H54 (cell line): ENCODE data around the gene ZNF335.

Experiments
- DNase-seq: peaks from one replicate; pipeline ENCODE4 v3.0.0; 2011; ENCODE audit warnings: low spot score, mixed read lengths; ENCODE audit not compliant: insufficient read length
- FAIRE-seq: peaks from 3 replicates; lab custom pipeline; 2011; peaks lifted over from hg19 to GRCh38; lab: Jason Lieb, UNC
- POLR2A ChIP-seq: IDR thresholded peaks from 2 replicates; pipeline ENCODE4 v1.6.1; 2011; ENCODE audit warnings: low read depth, mild to moderate bottlenecking, low read length

Gene ZNF335

GRCh38 chr20:45971425-45971674 lies 653 bp downstream of the ZNF335 start:
- TF ChIP-seq POLR2A: no peak
- DNase-seq (no peak), FAIRE-seq (no peak)

DNA sequence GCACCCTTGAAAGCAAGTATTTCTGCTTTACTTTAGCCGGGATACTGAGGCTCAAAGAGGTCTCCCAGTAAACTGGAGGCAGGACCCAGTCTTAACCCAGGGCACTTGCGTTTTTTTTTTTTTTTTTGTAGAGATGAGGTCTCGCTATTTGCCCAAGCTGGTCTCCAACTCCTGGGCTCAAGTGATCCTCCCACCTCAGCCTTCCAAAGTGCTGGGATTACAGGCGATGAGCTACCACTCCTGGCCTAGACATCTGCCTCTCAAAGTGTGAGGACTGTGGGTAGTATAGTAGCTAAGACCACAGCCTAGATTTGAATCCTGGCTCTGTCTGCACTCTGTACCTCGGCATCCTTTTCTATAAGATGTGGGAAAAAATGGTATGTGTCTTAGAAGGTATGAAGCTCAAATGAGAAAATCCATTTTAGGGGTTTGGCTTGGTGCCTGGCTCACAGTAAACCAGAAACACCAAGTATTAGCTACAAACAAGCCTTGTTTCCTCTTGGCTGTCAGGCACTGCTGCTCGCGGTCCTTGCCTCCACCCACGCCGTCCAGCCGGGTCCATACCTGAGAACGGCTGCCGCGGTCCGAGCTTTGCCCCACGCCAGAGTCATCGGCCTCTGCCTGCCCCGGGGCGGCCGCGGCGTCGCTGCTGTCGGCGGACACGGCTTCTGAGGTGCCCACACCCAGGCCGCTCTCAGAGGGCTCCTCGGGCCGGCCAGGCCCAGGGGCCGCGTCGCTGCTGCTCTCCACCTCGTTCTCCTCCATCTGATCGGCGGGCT lies 1.2 kb downstream of the ZNF335 start:
- TF ChIP-seq POLR2A: no peak
- DNase-seq (no peak), FAIRE-seq (no peak)

- no peak for FAIRE-seq
Measured at GRCh38 chr20:45969712-45970634, 2.0 kb downstream of the ZNF335 start.

GRCh38 chr20:45968801-45969711 lies 2.9 kb downstream of the ZNF335 start:
- no peak for TF ChIP-seq POLR2A
- DNase-seq (peak; percentile 72), FAIRE-seq (no peak)

More at GRCh38 chr20:45969712-45970634, 2.0 kb downstream of the ZNF335 start:
- DNase-seq: peak; percentile 54
- TF ChIP-seq POLR2A: no peak

GRCh38 chr20:45968081-45968671 lies 3.8 kb downstream of the ZNF335 start:
- FAIRE-seq: no peak
- no peak for TF ChIP-seq POLR2A
- no peak for DNase-seq

GRCh38 chr20:45967551-45968080 lies 4.4 kb downstream of the ZNF335 start:
- FAIRE-seq: no peak
- no peak for TF ChIP-seq POLR2A

DNA sequence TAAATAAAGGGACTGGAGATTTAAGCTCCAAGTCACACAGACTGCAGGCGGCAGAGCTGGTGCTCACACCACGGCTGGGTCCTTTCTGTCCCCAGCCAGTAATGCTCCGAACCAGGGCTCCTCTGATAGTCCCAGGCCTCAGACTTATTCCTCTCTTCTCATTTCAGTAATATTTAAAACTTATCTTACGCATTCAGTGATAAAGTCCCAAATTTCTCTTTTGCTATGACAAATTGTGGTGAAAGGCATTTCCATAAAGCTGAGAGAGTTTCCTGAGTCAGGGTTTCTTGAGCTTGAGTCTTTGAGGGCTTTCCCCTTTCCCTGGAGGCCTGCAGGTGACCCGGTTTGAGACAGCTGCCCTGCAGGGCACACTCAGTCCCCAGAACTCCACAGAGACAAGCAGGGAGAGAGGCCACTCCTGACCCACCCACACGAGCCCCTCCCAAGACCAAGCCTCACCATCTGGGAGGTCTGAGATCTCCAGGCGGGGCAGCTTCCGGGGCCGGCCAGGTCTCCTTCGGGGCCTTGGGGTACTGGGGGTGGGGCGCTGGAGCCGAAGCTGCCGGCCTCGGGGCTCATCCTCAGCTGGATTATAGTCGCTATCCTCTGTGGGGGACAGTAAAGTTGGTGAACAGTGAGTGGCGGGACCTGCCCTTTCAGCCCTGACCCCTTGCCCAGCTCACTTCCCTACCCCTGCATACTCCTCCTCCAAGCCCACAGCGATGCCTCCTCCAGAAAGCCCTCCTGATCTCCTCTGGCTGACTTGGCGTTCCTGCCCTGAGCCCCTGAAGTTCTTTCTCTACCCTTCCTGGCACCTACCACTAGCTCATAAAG lies 6.6 kb downstream of the ZNF335 start:
- FAIRE-seq (no peak), DNase-seq (no peak)
- no peak for TF ChIP-seq POLR2A

More at GRCh38 chr20:45967551-45968080, 4.4 kb downstream of the ZNF335 start:
- DNase-seq: no peak

DNA sequence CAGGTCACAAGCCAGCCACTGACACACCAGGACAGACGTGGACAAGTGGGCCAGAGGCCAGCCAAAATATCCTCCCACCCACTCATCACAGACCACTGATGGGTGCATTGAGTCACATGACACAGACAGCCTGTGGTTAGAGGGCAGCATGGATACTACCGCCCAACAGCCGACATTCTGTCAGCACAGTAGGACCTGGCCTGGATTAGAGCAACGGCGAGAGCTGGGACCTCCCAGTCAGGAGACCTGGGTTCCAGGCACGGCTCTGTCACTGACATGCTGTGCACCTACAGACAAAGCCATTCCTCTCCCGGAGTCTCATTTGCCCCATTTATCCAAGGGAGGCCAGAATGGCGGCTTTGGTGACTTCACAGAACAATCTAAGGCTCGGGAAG lies 8.0 kb downstream of the ZNF335 start:
- TF ChIP-seq POLR2A: no peak
- FAIRE-seq (no peak), DNase-seq (no peak)

- DNase-seq: no peak
- no peak for TF ChIP-seq POLR2A
- FAIRE-seq: no peak
Measured at GRCh38 chr20:45963059-45964005, 8.7 kb downstream of the ZNF335 start.

- FAIRE-seq: no peak
- DNase-seq: no peak
- no peak for TF ChIP-seq POLR2A
Measured at GRCh38 chr20:45962031-45962755, 9.8 kb downstream of the ZNF335 start.
